LoVo (cell line): Measurements from ENCODE around the gene PPT1.

Experiments used
- DNase-seq: peaks from one replicate; pipeline ENCODE4 v3.0.0-alpha.2; 2016; ENCODE audit warnings: low spot score

Gene PPT1

GRCh38 chr1:40096977-40097782 lies at the start of gene PPT1:
Gene PPT1, minus strand, starts transcription at chr1:40097252. Its CDS starts 14 bp downstream, at chr1:40097238.
- DNase-seq, result peak; percentile 85

DNA sequence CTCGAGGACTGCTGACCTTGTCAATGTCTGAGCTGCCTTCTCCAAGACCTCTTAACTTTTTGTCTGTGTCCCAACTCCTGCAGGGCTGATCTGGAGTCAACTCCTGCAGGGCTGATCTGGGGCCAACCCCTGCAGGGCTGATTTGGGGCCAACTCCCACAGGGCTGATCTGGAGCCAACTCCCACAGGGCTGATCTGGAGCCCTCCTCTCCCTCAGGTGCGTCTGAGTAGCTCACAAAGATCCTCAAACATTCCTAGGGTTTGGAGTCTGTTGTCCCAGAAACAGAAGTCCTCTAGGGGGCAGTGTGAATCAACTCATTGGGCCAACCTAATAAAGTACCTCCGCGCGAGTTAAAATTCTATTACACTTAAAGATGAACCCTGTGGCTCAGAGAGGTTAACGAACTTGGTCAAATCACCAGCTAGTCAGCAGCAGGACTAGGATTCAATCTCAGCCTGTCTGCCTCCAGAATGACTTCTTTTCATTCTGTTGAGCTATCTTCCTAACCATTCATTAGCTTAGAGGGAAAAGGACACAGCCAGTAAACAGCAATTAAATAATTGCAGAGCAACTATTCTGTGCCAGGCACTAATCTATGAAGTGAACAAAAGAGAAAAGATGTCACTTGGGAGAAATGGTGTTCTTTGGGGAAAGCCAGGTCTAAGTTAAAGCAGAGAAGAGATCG lies 47.0 kb upstream of the PPT1 start:
- peak; percentile 69 for DNase-seq

- DNase-seq, result peak; percentile 16
Measured at GRCh38 chr1:40141878-40142535, 45.0 kb upstream of the PPT1 start.

- DNase-seq, result peak; percentile 59
Measured at GRCh38 chr1:40140211-40140973, 43.3 kb upstream of the PPT1 start.

DNA sequence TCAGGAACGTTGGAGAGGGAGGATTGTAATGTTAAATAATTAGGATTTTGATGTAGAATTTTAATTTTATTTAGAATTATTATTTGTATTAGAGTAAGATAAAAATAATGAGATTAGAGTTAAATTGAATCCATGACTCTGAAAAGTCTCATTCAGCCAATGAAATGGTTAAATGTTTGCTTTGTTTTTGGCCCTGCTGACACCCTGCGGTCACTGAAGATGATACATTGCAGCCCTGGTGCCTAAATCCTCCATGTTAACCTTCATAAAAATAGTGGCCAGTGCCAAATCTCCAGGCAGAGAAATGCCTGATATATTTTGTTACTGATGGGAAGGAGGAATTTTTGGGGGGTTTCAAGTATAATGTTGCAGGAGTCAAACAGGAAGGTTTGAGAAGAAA lies 36.8 kb upstream of the PPT1 start:
- no peak for DNase-seq

- DNase-seq, result no peak
Measured at GRCh38 chr1:40133312-40133665, 36.2 kb upstream of the PPT1 start.

DNA sequence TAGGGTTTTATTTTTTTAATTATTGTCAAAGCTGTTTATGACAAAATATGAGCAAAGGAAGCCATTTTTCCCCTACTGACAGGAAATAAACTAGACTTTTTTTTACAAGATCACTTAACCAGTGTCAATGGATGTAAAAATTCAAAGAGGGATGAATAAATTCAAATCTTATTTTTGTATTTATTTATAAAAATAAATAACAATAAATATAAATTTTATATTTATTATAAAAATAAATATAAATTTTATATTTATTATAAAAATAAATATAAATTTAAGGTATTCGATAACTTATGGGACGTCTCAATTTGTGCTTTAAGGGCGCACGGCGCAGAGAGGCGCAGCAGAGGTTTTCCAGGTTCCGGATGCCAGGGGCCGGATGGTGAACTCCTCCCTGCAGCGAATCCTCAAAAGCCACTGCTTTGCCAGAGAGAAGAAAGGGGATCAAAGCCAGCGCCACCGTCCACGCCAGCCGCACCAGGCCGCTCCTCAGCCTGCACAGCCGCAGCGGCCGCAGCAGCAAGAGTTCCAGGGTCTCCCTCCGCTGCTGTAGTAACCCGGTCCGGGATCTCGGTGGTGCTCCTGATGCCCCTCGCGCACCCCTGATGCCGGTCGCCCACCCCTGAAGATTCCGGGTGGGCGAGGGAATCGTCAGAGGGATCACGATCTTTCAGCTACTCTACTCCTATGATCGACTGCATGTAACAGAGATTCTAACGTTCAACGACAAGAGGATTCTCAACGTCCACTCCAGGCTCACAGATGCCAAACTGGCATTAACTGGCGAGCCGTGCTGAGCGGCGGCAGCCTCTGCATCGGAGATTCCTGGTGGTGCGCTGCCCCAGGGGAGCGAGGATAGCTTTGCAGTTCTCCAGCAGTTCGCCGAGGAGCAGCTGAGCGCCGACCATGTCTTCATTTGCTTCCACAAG lies 35.6 kb upstream of the PPT1 start:
- no peak for DNase-seq

DNA sequence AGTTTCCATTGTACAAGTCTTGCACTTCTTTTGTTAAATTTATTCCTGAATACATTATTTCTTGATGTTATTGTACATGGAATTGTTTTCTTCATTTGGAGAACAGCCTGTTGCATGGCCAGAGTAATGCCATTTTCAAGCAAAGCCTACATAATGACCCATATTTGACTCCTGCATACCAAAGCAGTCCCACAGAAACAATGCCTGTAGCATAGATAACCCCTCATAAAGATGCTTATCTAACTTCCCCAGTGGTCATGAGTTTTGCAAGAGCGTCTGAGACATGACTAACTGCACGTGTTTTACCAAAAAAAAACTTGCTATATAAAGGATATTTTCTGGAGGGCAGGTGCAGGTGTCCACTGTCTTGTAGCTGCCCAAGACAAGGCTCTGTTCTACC lies 33.8 kb upstream of the PPT1 start:
- peak; percentile 16 for DNase-seq

DNA sequence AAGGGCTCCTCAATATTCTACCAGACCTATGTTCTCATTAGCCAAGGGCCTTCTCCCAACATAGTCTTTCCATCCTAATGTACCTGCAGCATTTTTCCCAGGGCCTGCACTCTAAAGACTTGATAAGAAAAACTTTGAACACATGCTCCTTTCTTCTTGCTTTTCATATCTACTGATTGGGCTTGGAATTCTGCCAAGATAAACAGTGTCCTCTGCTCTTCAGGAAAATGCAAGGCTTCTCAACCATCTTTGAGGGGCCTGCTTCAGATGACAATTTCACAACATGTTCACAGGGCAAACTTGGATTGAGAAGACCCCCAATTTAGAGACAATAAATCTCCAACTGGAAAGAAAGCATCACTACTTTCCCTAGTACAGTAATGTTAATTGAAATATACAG lies 25.8 kb upstream of the PPT1 start:
- peak; percentile 23 for DNase-seq

DNA sequence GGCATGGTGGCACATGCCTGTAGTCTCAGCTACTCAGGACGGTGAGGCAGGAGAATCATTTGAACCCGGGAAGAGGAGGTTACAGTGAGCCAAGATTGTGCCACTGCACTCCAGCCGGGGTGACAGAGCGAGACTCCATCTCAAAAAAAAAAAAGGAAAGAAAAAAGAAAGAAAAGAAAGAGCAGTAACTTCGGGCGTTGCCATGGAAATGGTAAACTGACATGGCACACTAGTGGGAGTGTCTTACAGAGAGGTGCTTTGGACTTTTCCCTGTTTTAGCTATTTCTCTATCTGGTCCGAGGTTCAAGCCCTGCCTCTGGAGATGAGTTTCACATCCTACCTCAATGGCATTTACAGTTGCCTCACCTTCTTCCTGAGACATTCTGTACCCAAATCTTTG lies 23.1 kb upstream of the PPT1 start:
- no peak for DNase-seq

DNA sequence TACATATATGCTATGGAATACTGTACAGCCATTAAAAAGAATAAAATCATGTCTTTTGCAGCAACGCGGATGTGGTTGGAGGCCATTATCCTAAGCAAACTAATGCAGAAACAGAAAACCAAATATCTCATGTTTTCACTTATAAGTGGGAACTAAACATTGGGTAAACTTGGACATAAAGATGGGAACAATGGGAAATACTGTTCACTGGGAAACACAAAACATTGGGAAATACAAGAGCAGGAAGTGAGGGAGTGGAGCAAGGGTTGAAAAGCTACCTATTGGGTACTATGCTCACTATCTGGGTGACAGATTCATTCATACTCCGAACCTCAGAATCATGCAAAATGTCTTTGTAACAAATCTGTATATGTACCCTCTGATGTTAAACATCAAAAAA lies 17.3 kb upstream of the PPT1 start:
- no peak for DNase-seq

DNA sequence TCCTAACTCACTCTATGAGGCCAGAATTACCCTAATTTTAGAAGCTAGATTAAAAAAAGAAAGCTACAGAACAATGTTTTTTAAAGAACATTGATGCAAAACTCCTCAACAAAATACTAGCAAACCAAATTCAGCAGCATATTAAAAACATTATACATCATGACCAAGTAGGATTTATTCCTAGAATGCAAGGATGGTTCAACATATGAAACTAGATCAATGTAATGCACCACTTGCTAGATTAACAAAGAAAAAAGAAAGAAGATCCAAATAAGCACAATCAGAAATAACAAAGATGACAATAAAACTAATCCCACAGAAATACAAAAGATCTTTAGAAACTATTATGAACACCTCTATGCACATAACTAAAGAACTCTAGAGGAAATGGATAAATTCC lies 13.3 kb upstream of the PPT1 start:
- no peak for DNase-seq

- peak; percentile 87 for DNase-seq
Measured at GRCh38 chr1:40107290-40107959, 10.4 kb upstream of the PPT1 start.

GRCh38 chr1:40105028-40105427 lies 8.0 kb upstream of the PPT1 start:
- no peak for DNase-seq

GRCh38 chr1:40102896-40103295 lies 5.8 kb upstream of the PPT1 start:
- no peak for DNase-seq

DNA sequence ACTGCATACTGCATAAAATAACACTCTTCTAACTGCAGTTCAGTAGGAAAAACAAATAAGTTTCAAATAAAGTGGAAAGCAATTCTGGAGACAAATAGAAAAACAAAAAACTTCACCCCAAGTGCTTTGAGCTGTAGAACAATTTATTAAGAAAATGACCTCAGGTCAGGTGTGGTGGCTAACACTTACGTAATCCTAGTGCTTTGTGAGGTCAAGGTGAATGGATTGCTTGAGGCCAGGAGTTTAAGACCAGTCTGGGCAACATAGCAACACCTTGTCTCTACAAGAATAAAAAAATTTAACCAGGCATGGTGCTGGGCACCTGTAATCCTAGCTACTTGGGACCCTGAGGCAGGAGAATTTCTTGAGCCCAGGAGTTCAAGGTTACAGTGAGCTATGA lies 5.0 kb upstream of the PPT1 start:
- no peak for DNase-seq

- DNase-seq, result no peak
Measured at GRCh38 chr1:40096646-40096976, 441 bp downstream of the PPT1 start.

GRCh38 chr1:40095806-40096205 lies 1.2 kb downstream of the PPT1 start:
- DNase-seq, result no peak

- no peak for DNase-seq
Measured at GRCh38 chr1:40094466-40095110, 2.5 kb downstream of the PPT1 start.
